Measurements from ENCODE around the gene NELFA. TPM values are rescaled to one million over a fixed set of nuclear protein-coding genes. Genes with fewer than 3 reads are reported as not detected.

NELFA gene
- total and polyA plus RNA-seq, 2 of the 13 experiments (the other 11 are each of a cell fraction or from before 2014, with no cell fraction given) = 13.3 to 18.5 TPM

- TF ChIP-seq KLF6 (CRISPR knock-in tag; IDR thresholded peaks at IDR 0.05) = peak; percentile 50; the same call in 1 of the 2 replicates
- TF ChIP-seq TFDP1 (CRISPR knock-in tag; IDR thresholded peaks at IDR 0.05; ENCODE audit: borderline replicate concordance) = no peak
- TF ChIP-seq, protein P1, sequence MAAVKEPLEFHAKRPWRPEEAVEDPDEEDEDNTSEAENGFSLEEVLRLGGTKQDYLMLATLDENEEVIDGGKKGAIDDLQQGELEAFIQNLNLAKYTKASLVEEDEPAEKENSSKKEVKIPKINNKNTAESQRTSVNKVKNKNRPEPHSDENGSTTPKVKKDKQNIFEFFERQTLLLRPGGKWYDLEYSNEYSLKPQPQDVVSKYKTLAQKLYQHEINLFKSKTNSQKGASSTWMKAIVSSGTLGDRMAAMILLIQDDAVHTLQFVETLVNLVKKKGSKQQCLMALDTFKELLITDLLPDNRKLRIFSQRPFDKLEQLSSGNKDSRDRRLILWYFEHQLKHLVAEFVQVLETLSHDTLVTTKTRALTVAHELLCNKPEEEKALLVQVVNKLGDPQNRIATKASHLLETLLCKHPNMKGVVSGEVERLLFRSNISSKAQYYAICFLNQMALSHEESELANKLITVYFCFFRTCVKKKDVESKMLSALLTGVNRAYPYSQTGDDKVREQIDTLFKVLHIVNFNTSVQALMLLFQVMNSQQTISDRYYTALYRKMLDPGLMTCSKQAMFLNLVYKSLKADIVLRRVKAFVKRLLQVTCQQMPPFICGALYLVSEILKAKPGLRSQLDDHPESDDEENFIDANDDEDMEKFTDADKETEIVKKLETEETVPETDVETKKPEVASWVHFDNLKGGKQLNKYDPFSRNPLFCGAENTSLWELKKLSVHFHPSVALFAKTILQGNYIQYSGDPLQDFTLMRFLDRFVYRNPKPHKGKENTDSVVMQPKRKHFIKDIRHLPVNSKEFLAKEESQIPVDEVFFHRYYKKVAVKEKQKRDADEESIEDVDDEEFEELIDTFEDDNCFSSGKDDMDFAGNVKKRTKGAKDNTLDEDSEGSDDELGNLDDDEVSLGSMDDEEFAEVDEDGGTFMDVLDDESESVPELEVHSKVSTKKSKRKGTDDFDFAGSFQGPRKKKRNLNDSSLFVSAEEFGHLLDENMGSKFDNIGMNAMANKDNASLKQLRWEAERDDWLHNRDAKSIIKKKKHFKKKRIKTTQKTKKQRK (IDR thresholded peaks at IDR 0.05; ENCODE audit: low read length) = no peak
- TF ChIP-seq XRCC5 (optimal IDR thresholded peaks at IDR 0.05; ENCODE audit: low read length) = no peak
- TF ChIP-seq RBAK (CRISPR knock-in tag; IDR thresholded peaks at IDR 0.05) = no peak
- no peak for TF ChIP-seq ZNF678 (CRISPR knock-in tag; IDR thresholded peaks at IDR 0.05)
- peak; percentile 51; the same call in 1 of the 2 replicates for TF ChIP-seq ZNF232 (CRISPR knock-in tag; IDR thresholded peaks at IDR 0.05; ENCODE audit: borderline replicate concordance)
- no peak for TF ChIP-seq TERF1 (CRISPR knock-in tag; IDR thresholded peaks at IDR 0.05)
- TF ChIP-seq, protein P2, sequence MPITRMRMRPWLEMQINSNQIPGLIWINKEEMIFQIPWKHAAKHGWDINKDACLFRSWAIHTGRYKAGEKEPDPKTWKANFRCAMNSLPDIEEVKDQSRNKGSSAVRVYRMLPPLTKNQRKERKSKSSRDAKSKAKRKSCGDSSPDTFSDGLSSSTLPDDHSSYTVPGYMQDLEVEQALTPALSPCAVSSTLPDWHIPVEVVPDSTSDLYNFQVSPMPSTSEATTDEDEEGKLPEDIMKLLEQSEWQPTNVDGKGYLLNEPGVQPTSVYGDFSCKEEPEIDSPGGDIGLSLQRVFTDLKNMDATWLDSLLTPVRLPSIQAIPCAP (CRISPR knock-in tag; IDR thresholded peaks at IDR 0.05; ENCODE audit: low read depth) = no peak
- TF ChIP-seq HIC2 (CRISPR knock-in tag; IDR thresholded peaks at IDR 0.05; ENCODE audit: low read depth) = no peak
- TF ChIP-seq MAF1 (CRISPR knock-in tag; IDR thresholded peaks at IDR 0.05; ENCODE audit: borderline replicate concordance) = peak; percentile 25; the same call in 1 of the 2 replicates
- TF ChIP-seq PHF8 (CRISPR knock-in tag; IDR thresholded peaks at IDR 0.05) = no peak
- TF ChIP-seq ZNF343 (CRISPR knock-in tag; IDR thresholded peaks at IDR 0.05) = no peak
- no peak for TF ChIP-seq ZNF260 (CRISPR knock-in tag; IDR thresholded peaks at IDR 0.05; ENCODE audit: borderline replicate concordance, low read depth)
- no peak for TF ChIP-seq ZNF781 (CRISPR knock-in tag; IDR thresholded peaks at IDR 0.05; ENCODE audit: borderline replicate concordance, not compliant biosample characterization)
- TF ChIP-seq ZNF451 (CRISPR knock-in tag; IDR thresholded peaks at IDR 0.05) = no peak
- TF ChIP-seq ARID2 (CRISPR knock-in tag; IDR thresholded peaks at IDR 0.05; ENCODE audit: borderline replicate concordance) = peak; percentile 12; the same call in 1 of the 2 replicates
- no peak for TF ChIP-seq HNRNPUL1 (IDR thresholded peaks at IDR 0.05; ENCODE audit: low read depth, low read length)
- no peak; the same call in 1 of the 2 replicates for TF ChIP-seq CHCHD3 (CRISPR knock-in tag; IDR thresholded peaks at IDR 0.05)
- no peak for TF ChIP-seq RBM22 (optimal IDR thresholded peaks at IDR 0.05; ENCODE audit: low read length)
- no peak for TF ChIP-seq MTF2 (CRISPR knock-in tag; IDR thresholded peaks at IDR 0.05; ENCODE audit: borderline replicate concordance)
- 0 out of 2 replicates have a peak, but pooled peaks have one; percentile 62 for TF ChIP-seq XBP1 (CRISPR knock-in tag; IDR thresholded peaks at IDR 0.05)
- peak; percentile 70; the same call in 1 of the 2 replicates for TF ChIP-seq ZNF180 (CRISPR knock-in tag; IDR thresholded peaks at IDR 0.05; ENCODE audit: borderline replicate concordance, low read depth)
These were observed 178 bp downstream of the NELFA start (continued) for GRCh38 chr4:2008671-2008920.
